Heart left ventricle (tissue), 13 donors: ENCODE results near the gene SORCS1.

Experiments used
- POLR2A ChIP-seq, 2 donors: fragments of 450-650 bp; IDR thresholded peaks; one replicate each; pipeline ENCODE4 v1.6.1; 2017; ENCODE audit warnings: antibody characterized with exemption in 2 of 2, mild to moderate bottlenecking in 2 of 2, moderate library complexity in 2 of 2
- TF ChIP-seq, protein P1 (sequence below), 12 donors: fragments of 200-600 bp; sonication (generic) in 4 of 12; IDR thresholded peaks; one replicate each; pipeline versions ENCODE4 v1.5.0 to v1.8.0; 2018 to 2022; ENCODE audit warnings: antibody characterized with exemption in 12 of 12, mild to moderate bottlenecking in 5 of 12
- donor health status: ischemic (EF 13 %, LVEDD 7.1; RV severe dilation, severe dysfunction).
- donor health status: DM: no; HTN: yes; CAD: no.
- donor health status: DM: no; HTN: no; CAD: no.
- donor health status: ischemic (EF 25% LVEDD 6.9; RV normal size, moderate dysfunction).
- donor health status: ischemic (EF 25% LVEDD 5.7; RV mildly dilated, moderate dysfunction).
- donor health status: ischemic (EF 35%, LVEDD 5.7; RV mildly dilated, moderate dysfunction).
- donor health status: nonischemic (EF 11% LVEDD 7.7; RV severe dilation, severe dysfunction).
- donor health status: DM: yes; HTN: yes; CAD: no.
- donor health status: PGD.
- donor health status: ischemic (EF 29% LVEDD 5.4; RV normal size, mild dysfunction).
- donor health status: nonischemic (EF 23%, LVEDD 6.1; RV moderate dilation, normal function).

DNA sequence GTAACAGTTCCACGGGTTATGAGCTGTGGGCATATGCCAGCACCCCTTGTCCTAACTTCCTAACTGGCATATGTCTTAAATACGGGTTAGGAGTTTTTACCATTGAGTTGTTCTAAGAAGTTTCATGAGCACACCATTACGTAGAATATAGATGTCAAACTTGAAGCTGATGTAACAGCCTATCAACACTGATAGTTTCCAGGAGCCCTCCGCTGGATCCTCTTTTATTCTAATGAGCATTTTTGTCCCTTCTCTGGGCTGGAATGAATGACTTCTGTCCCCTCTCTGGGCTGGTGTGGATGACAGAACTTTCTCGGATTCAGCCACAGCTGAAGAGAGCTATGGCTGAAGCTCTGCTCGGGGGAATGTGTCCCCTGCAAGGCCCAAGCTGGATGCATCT, 256.3 kb downstream of the SORCS1 start:
- TF ChIP-seq POLR2A (IDR thresholded peaks at IDR 0.05) = no peak
- TF ChIP-seq, protein P1, sequence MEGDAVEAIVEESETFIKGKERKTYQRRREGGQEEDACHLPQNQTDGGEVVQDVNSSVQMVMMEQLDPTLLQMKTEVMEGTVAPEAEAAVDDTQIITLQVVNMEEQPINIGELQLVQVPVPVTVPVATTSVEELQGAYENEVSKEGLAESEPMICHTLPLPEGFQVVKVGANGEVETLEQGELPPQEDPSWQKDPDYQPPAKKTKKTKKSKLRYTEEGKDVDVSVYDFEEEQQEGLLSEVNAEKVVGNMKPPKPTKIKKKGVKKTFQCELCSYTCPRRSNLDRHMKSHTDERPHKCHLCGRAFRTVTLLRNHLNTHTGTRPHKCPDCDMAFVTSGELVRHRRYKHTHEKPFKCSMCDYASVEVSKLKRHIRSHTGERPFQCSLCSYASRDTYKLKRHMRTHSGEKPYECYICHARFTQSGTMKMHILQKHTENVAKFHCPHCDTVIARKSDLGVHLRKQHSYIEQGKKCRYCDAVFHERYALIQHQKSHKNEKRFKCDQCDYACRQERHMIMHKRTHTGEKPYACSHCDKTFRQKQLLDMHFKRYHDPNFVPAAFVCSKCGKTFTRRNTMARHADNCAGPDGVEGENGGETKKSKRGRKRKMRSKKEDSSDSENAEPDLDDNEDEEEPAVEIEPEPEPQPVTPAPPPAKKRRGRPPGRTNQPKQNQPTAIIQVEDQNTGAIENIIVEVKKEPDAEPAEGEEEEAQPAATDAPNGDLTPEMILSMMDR (IDR thresholded peaks at IDR 0.05) = no peak
